ENCODE measurements around the gene XCR1. TPM values are rescaled to one million over a fixed set of nuclear protein-coding genes. Genes with fewer than 3 reads are reported as not detected.

XCR1 gene
- total and polyA plus RNA-seq, 2 of the 8 experiments (the other 6 are each of a cell fraction or from before 2014, with no cell fraction given) = 0.53 TPM; not detected in 1

GRCh38 chr3:46008058-46008457, 19.2 kb downstream of the XCR1 start (continued):
- TF ChIP-seq CHD7 (IDR thresholded peaks at IDR 0.05; ENCODE audit: insufficient replicate concordance, low read length) (no peak), SRF (IDR thresholded peaks at IDR 0.05; ENCODE audit: low read depth, low read length) (no peak), KDM4A (IDR thresholded peaks at IDR 0.05; ENCODE audit: low read depth, low read length, severe bottlenecking) (no peak), TAF1 (IDR thresholded peaks at IDR 0.05; ENCODE audit: low read depth, low read length) (no peak), TCF12 (IDR thresholded peaks at IDR 0.05; ENCODE audit: low read depth, low read length) (no peak), RXRA (IDR thresholded peaks at IDR 0.05; ENCODE audit: insufficient read depth, low read depth, low read length) (no peak), CTCF (IDR thresholded peaks at IDR 0.05; ENCODE audit: control extremely low read depth in 1 of 3, insufficient read depth in 1 of 3, low read depth in 1 of 3, low read length in 3 of 3) (no peak), SIRT6 (IDR thresholded peaks at IDR 0.05; ENCODE audit: low read length) (no peak), ASH2L (IDR thresholded peaks at IDR 0.05; ENCODE audit: low read length) (no peak), NRF1 (IDR thresholded peaks at IDR 0.05; ENCODE audit: low read depth, low read length) (no peak)

All from H1 (cell line).